HepG2 (cell line): ENCODE results near the gene HDAC5. TPM values are rescaled to one million over a fixed set of nuclear protein-coding genes. Genes with fewer than 3 reads are reported as not detected.

Source experiments
- ATF7 ChIP-seq, 2 experiments: fragments of 450-650 bp in 1 of 2; sonication (generic) in 1 of 2; formaldehyde crosslinking in 1 of 2; IDR thresholded peaks; 2 replicates each; pipeline versions ENCODE4 v1.4.0 to v1.6.1; 2016 to 2020; ENCODE audit warnings: antibody characterized with exemption in 1 of 2, mild to moderate bottlenecking in 1 of 2, missing genetic modification reagents in 1 of 2
- ETV5 ChIP-seq: IDR thresholded peaks from 2 replicates; pipeline ENCODE4 v1.6.1; 2018; ENCODE audit warnings: missing biosample characterization, missing genetic modification reagents, inconsistent platforms, borderline replicate concordance
- FOXK1 ChIP-seq: sonication (generic); formaldehyde crosslinking; IDR thresholded peaks from 2 replicates; pipeline ENCODE4 v1.4.0; 2020; ENCODE audit warnings: low read depth, missing genetic modification reagents, borderline replicate concordance
- HBP1 ChIP-seq: IDR thresholded peaks from 2 replicates; pipeline ENCODE4 v1.6.1; 2016; ENCODE audit warnings: low read depth, control low read depth
- HOXA9 ChIP-seq: sonication (generic); formaldehyde crosslinking; IDR thresholded peaks from 2 replicates; pipeline ENCODE4 v1.8.1; 2022; ENCODE audit warnings: missing genetic modification reagents, mild to moderate bottlenecking, moderate library complexity, borderline replicate concordance
- KAT7 ChIP-seq: IDR thresholded peaks from 2 replicates; pipeline ENCODE4 v1.6.1; 2018; ENCODE audit warnings: borderline replicate concordance, missing compliant biosample characterization
- KDM3A ChIP-seq: IDR thresholded peaks from 2 replicates; pipeline ENCODE4 v1.6.1; 2018; ENCODE audit warnings: low read depth, missing compliant biosample characterization
- MAFF ChIP-seq: IDR thresholded peaks from 2 replicates; pipeline ENCODE4 v1.6.1; 2011; ENCODE audit warnings: low read depth, low read length, improper control_type of control experiment
- MEF2D ChIP-seq: sonication (generic); formaldehyde crosslinking; IDR thresholded peaks from 2 replicates; pipeline ENCODE4 v1.5.1; 2020; ENCODE audit warnings: mild to moderate bottlenecking, missing genetic modification reagents
- MIXL1 ChIP-seq: IDR thresholded peaks from 2 replicates; pipeline ENCODE4 v1.6.1; 2016
- NFYC ChIP-seq: IDR thresholded peaks from 2 replicates; pipeline ENCODE4 v1.6.1; 2016; ENCODE audit warnings: missing genetic modification reagents, missing compliant biosample characterization
- POLR2AphosphoS2 ChIP-seq: IDR thresholded peaks from 2 replicates; pipeline ENCODE4 v1.6.1; 2011; ENCODE audit warnings: low read depth, low read length, improper control_type of control experiment
- RERE ChIP-seq: IDR thresholded peaks from 2 replicates; pipeline ENCODE4 v1.6.1; 2016; ENCODE audit warnings: low read depth, missing genetic modification reagents, missing compliant biosample characterization
- SP140L ChIP-seq: sonication (generic); formaldehyde crosslinking; IDR thresholded peaks from 2 replicates; pipeline ENCODE4 v1.4.0; 2020; ENCODE audit warnings: missing genetic modification reagents, borderline replicate concordance
- TMF1 ChIP-seq: sonication (generic); formaldehyde crosslinking; IDR thresholded peaks from 2 replicates; pipeline ENCODE4 v1.8.1; 2022; ENCODE audit warnings: low read depth, missing genetic modification reagents
- ZBTB25 ChIP-seq: IDR thresholded peaks from 2 replicates; pipeline ENCODE4 v1.6.1; 2018; ENCODE audit warnings: missing genetic modification reagents
- ZBTB49 ChIP-seq: sonication (generic); formaldehyde crosslinking; IDR thresholded peaks from 2 replicates; pipeline ENCODE4 v1.4.0; 2020; ENCODE audit warnings: missing genetic modification reagents, borderline replicate concordance
- ZNF451 ChIP-seq: sonication (generic); formaldehyde crosslinking; IDR thresholded peaks from 2 replicates; pipeline ENCODE4 v1.5.0; 2020; ENCODE audit warnings: mild to moderate bottlenecking, missing genetic modification reagents
- ZNF550 ChIP-seq: sonication (generic); formaldehyde crosslinking; IDR thresholded peaks from 2 replicates; pipeline ENCODE4 v1.4.0; 2020; ENCODE audit warnings: mild to moderate bottlenecking, missing genetic modification reagents, borderline replicate concordance
- ZNF713 ChIP-seq: sonication (generic); formaldehyde crosslinking; IDR thresholded peaks from 2 replicates; pipeline ENCODE4 v1.4.0; 2020; ENCODE audit warnings: mild to moderate bottlenecking, missing genetic modification reagents
- polyA plus RNA-seq, 8 experiments: library from polyadenylated mRNA; depleted of rRNA in 3 of 8; stranded (reverse) in 7 of 8; unstranded in 1 of 8; fragments of >200 nt; fragmentation: Illumina TruSeq in 4 of 8; extraction: Trizol in 4 of 8; gene quantifications; 2 replicates each; pipeline versions ENCODE4 v1.2.1 to v1.2.3, GENCODE V29; 2011 to 2016; ENCODE audit warnings: low read depth in 4 of 8, missing spikeins in 1 of 8, mixed read lengths in 1 of 8; ENCODE audit not compliant: insufficient read depth in 1 of 8
- total RNA-seq, 5 experiments: library from RNA; depleted of rRNA; stranded (reverse); fragments of >200 nt; fragmentation: Illumina TruSeq; extraction: Trizol; gene quantifications; 2 replicates each; pipeline ENCODE4 v1.2.3, GENCODE V29; 2016; ENCODE audit warnings: low read depth in 1 of 5

HDAC5 gene
- total and polyA plus RNA-seq, 2 of the 13 experiments (the other 11 are each of a cell fraction or from before 2014, with no cell fraction given): 46.4 to 85.4 TPM

- TF ChIP-seq RERE (CRISPR knock-in tag) (0 out of 2 replicates have a peak, but pooled peaks have one; percentile 14), ATF7 (IDR thresholded peaks at IDR 0.05) (no peak), ATF7 (CRISPR knock-in tag; IDR thresholded peaks at IDR 0.05) (peak; percentile 58; the same call in 1 of the 2 replicates), MEF2D (peak; percentile 91), ETV5 (CRISPR knock-in tag) (peak; percentile 78), ZNF550 (CRISPR knock-in tag) (0 out of 2 replicates have a peak, but pooled peaks have one; percentile 66), POLR2AphosphoS2 (no peak), FOXK1 (peak; percentile 80), KAT7 (CRISPR knock-in tag) (peak; percentile 64; the same call in 1 of the 2 replicates), NFYC (CRISPR knock-in tag) (no peak), SP140L (CRISPR knock-in tag) (no peak), KDM3A (CRISPR knock-in tag) (0 out of 2 replicates have a peak, but pooled peaks have one; percentile 59), MIXL1 (CRISPR knock-in tag) (peak; percentile 79), HBP1 (CRISPR knock-in tag) (0 out of 2 replicates have a peak, but pooled peaks have one; percentile 31), ZBTB49 (CRISPR knock-in tag) (no peak), ZNF451 (peak; percentile 61; the same call in 1 of the 2 replicates), HOXA9 (CRISPR knock-in tag) (no peak), TMF1 (CRISPR knock-in tag) (no peak), ZNF713 (CRISPR knock-in tag) (0 out of 2 replicates have a peak, but pooled peaks have one; percentile 60), ZBTB25 (CRISPR knock-in tag) (0 out of 2 replicates have a peak, but pooled peaks have one; percentile 50), MAFF (no peak)
Measured at GRCh38 chr17:44133918-44134476, 10.6 kb upstream of the HDAC5 start (continued).
